ENCODE data around the gene SLC39A9. TPM values are rescaled to one million over a fixed set of nuclear protein-coding genes. Genes with fewer than 3 reads are reported as not detected.
"Not testable (repeated sequence)": the region's sequence is repeated elsewhere in the genome, so short reads cannot be mapped to it uniquely, and the experiment has no call there.

The SLC39A9 gene
- total RNA-seq, 2 donors from 2014 or later: 79.7 to 83.1 TPM

DNA sequence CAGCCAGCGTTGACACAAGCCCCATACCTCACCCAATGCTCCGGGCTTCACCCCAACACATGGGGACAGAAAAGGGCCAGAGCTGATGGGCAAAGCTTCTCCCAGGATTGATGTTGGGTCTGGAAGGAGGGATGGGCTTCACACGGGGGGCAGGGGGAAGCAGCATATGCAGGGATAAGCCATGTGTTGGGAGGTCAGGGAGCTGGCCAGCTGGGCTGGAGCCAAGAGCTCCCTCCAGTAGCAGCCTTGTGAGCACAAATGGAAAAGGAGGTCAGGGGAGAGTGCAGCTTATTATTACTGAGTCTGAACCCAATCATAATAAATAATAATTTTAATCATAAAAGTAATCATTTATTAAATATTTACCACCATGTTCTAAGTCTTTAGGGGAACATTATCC is 95.3 kb downstream of the SLC39A9 start:
- TF ChIP-seq, protein P1, sequence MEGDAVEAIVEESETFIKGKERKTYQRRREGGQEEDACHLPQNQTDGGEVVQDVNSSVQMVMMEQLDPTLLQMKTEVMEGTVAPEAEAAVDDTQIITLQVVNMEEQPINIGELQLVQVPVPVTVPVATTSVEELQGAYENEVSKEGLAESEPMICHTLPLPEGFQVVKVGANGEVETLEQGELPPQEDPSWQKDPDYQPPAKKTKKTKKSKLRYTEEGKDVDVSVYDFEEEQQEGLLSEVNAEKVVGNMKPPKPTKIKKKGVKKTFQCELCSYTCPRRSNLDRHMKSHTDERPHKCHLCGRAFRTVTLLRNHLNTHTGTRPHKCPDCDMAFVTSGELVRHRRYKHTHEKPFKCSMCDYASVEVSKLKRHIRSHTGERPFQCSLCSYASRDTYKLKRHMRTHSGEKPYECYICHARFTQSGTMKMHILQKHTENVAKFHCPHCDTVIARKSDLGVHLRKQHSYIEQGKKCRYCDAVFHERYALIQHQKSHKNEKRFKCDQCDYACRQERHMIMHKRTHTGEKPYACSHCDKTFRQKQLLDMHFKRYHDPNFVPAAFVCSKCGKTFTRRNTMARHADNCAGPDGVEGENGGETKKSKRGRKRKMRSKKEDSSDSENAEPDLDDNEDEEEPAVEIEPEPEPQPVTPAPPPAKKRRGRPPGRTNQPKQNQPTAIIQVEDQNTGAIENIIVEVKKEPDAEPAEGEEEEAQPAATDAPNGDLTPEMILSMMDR (IDR thresholded peaks at IDR 0.05): no peak
- no peak overlapping the region for H3K27ac ChIP-seq
- DNase-seq: no peak
- no peak overlapping the region for H3K9ac ChIP-seq (ENCODE audit: low read depth in 2 of 2, low read length in 2 of 2)
- no peak overlapping the region for H3K4me3 ChIP-seq
- no peaks in the 10 kb centered on the region for H3K36me3 ChIP-seq
- intact Hi-C loops (cut with DNase I): no loop called here
- no peaks in the 10 kb centered on the region for H3K27me3 ChIP-seq
- no peaks in the 10 kb centered on the region for H3K4me1 ChIP-seq
- no peaks in the 10 kb centered on the region for H3K9me3 ChIP-seq

DNA sequence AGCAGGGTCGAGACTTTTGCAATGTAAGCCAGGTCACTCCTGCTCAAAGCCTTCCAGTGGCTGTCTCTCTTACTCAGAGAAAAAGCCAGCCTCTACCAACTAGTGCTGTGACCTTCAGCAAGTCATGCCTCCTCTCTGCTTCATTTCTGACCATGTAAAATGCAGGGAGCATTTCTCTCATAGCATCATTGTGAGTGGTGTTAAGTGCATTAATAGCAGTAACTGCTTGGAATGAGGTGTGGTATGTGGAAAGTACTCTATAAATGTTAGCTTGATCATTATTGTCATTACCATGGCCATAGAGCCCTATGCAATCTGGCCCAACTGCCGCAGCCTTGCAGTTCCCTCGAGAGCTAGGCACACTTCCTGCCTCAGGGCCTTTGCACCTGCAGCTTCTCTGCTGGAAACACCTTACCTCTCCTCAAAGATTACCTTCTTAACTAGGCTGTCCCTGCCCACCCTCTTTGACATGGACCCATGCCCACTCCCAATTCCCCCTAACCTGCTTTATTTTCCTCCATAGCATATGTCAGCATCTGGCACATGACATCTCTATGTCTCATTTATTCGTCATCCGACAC is 96.9 kb downstream of the SLC39A9 start:
- DNase-seq: no peak
- TF ChIP-seq, protein P1 (IDR thresholded peaks at IDR 0.05): no peak
- intact Hi-C loops (cut with DNase I): no loop called here

DNA sequence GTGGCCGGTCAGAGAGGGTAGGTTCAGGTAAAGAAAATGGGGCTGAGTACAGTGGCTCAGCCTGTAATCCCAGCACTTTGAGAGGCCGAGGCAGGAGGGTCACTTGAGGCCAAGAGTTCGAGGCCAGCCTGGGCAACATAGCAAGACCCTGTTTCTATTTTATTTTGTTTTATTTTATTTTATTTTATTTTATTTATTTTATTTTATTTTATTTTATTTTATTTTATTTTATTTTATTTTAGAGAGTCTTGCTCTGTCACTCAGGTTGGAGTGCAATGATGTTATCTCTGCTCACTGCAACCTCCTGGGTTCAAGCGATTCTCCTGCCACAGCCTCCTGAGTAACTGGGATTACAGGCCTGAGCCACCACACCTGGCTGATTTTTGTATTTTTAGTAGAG is 99.4 kb downstream of the SLC39A9 start:
- not testable (repeated sequence) for DNase-seq, H3K9me3 ChIP-seq

More for the DNA sequence above, 96.9 kb downstream of the SLC39A9 start:
- Histone ChIP-seq H3K27me3 (no peaks in the 10 kb centered on the region), H3K9ac (ENCODE audit: low read depth in 2 of 2, low read length in 2 of 2) (no peak overlapping the region), H3K36me3 (no peaks in the 10 kb centered on the region), H3K9me3 (no peaks in the 10 kb centered on the region), H3K4me1 (no peaks in the 10 kb centered on the region), H3K4me3 (no peak overlapping the region), H3K27ac (no peak overlapping the region)

DNA sequence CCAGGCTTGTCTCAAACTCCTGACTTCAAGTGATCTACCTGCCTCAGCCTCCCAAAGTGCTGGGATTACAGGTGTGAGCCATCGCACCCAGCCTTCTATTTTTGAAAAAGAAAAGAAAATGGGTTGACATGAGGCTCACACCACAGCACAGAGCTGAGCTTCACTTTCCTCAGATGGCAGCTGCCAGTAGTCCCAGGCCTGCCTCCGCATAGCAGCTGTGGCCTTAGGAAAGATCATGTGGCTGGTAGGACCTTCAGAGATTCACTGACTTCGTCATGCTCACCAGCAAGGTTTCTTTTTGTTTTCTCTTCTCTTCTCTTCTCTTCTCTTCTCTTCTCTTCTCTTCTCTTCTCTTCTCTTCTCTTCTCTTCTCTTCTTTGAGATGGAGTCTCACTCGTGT is 99.8 kb downstream of the SLC39A9 start:
- H3K9ac ChIP-seq (ENCODE audit: low read depth in 2 of 2, low read length in 2 of 2); intact Hi-C loops (cut with DNase I); H3K27me3 ChIP-seq; H3K4me1 ChIP-seq; H3K9me3 ChIP-seq; H3K36me3 ChIP-seq; H3K27ac ChIP-seq; H3K4me3 ChIP-seq; DNase-seq: not testable (repeated sequence)

More for the DNA sequence above, 99.4 kb downstream of the SLC39A9 start:
- H3K27me3 ChIP-seq; intact Hi-C loops (cut with DNase I); H3K4me3 ChIP-seq; H3K9ac ChIP-seq (ENCODE audit: low read depth in 2 of 2, low read length in 2 of 2); H3K27ac ChIP-seq; H3K4me1 ChIP-seq; H3K36me3 ChIP-seq: not testable (repeated sequence)

DNA sequence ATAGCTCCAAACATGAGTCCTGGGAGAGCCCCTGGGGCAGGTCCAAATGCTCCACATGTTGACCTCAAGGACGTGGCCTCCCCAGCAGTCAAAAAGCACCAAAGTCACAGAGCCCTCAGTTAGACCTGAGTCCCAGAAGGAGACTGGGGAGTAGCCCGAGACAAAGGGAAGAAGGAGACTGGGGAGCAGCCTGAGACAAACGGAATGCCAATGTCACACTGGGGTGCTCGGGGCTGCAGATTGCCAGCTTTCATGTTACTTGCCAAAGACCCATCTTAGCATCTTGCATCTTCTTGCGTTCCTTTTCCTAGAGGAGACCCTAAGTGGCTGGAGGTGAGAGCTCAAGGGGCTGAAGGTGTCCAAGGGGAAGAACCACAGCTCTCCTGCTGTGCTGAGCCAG is 100.9 kb downstream of the SLC39A9 start:
- intact Hi-C loops (cut with DNase I): no loop called here
- H3K9ac ChIP-seq (ENCODE audit: low read depth in 2 of 2, low read length in 2 of 2): no peak overlapping the region

DNA sequence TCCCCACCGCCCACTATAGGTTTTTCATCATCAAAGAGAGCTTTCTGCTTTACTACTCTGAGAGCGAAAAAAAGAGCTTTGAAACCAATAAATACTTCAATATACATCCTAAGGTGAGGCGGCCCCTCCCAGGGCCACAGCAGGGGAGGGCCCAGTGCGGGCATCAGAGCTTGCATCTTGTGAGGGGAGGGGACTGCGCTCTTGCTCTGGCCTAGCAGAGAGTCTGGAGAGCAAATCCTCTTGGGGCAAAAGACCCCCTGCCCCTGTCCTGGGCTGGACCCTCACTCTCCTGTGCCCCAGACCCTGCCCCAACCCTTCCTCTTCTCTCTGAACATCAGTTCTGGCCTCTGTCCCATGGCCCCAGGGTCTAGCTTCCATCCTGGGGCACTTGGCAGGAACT is 101.6 kb downstream of the SLC39A9 start:
- intact Hi-C loops (cut with DNase I): no loop called here
- H3K36me3 ChIP-seq: no peaks in the 10 kb centered on the region
- H3K4me1 ChIP-seq: no peaks in the 10 kb centered on the region
- no peak for DNase-seq
- TF ChIP-seq, protein P1 (IDR thresholded peaks at IDR 0.05): no peak
- H3K27ac ChIP-seq: no peak overlapping the region
- H3K9me3 ChIP-seq: no peaks in the 10 kb centered on the region
- no peak overlapping the region for H3K4me3 ChIP-seq
- H3K27me3 ChIP-seq: no peaks in the 10 kb centered on the region
- no peak overlapping the region for H3K9ac ChIP-seq (ENCODE audit: low read depth in 2 of 2, low read length in 2 of 2)

More for the DNA sequence above, 100.9 kb downstream of the SLC39A9 start:
- Histone ChIP-seq H3K27ac (no peak overlapping the region), H3K27me3 (no peaks in the 10 kb centered on the region), H3K36me3 (no peaks in the 10 kb centered on the region), H3K4me1 (no peaks in the 10 kb centered on the region), H3K4me3 (no peak overlapping the region), H3K9me3 (no peaks in the 10 kb centered on the region)
- no peak for DNase-seq
- TF ChIP-seq, protein P1 (IDR thresholded peaks at IDR 0.05): no peak

Data from colonic mucosa (tissue), 4 donors.